Forelimb muscle (tissue), 1 donor: ENCODE results near the gene BBX. TPM values are rescaled to one million over a fixed set of nuclear protein-coding genes. Genes with fewer than 3 reads are reported as not detected.

Experiments used
- DNase-seq: peaks from one replicate; pipeline ENCODE4 v3.0.0-alpha.2; 2013; ENCODE audit warnings: low read depth
- polyA plus RNA-seq: library from polyadenylated mRNA; unstranded; fragments of 120-200 nt; gene quantifications from one replicate; pipeline ENCODE4 v1.2.1, GENCODE V29; 2013; ENCODE audit not compliant: insufficient read length

The BBX gene
- polyA plus RNA-seq, 1 donor = 42.0 TPM

DNA sequence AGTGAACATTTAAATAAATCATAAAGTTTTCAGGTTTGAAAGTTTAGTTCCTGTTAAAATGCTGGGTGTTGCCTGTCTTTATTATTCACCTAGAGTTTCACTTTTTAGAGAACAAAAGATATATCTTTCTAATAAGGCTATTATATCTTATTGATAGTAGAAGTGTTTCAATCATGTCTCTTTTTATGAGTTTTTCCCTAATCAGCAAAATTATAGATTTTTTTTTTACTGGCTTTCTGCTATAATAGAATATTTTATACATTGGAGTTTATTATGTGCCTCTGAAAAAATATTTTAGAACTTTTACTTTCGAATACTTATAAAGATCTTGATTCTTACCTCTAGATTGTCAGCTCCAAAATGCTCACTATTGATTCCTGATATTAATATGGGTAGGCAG is 131.5 kb downstream of the BBX start:
- DNase-seq = no peak

DNA sequence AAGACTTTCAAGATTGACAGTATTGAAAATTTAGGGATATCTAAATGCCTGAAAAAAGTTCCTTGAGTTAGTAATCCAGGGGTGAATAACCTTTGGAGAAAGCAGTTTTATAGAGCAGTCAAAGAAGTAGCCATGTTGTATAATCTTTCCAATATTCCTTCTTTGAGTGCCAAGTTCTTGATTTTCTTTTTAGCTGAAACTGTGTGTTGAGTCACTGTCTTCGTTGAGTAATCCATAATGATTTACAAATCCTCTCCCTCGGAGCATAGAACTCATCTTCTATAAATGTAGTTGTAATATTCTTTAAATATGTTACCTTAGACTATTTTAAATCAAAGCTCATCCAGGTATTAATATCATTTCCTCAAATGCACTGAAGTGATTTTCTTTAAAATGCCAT is 135.2 kb downstream of the BBX start:
- DNase-seq = no peak

DNA sequence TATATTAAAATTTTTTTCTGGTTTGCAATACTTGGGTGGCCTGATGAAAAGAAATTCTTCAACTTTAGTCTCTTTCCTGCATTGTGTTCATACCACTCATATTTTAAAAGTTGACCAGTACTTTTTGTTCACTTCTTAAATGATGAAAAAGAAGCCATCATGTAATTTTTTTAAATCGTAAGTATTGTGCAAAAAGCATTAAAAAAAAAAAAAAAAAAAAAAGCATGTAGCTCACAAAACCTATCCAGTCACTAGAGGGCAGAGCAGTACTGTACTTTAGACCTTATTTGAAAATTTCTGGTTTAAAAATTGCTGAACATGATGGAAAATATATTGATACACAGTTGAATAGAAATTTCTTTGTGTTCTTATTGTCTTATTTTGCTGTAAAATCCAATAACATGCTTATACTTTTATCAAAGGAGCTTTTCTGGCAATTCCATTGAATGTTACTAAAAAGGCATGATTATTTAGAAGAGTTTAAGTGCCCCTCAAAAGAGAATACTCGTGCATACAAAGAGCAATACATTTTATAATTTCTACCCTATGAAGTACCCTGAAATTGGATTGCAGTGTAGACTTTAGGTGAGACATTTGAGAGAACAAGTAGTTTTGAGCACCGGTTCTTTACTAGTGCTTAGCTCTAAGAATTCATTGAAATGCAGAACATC is 137.7 kb downstream of the BBX start:
- peak; percentile 39 for DNase-seq

DNA sequence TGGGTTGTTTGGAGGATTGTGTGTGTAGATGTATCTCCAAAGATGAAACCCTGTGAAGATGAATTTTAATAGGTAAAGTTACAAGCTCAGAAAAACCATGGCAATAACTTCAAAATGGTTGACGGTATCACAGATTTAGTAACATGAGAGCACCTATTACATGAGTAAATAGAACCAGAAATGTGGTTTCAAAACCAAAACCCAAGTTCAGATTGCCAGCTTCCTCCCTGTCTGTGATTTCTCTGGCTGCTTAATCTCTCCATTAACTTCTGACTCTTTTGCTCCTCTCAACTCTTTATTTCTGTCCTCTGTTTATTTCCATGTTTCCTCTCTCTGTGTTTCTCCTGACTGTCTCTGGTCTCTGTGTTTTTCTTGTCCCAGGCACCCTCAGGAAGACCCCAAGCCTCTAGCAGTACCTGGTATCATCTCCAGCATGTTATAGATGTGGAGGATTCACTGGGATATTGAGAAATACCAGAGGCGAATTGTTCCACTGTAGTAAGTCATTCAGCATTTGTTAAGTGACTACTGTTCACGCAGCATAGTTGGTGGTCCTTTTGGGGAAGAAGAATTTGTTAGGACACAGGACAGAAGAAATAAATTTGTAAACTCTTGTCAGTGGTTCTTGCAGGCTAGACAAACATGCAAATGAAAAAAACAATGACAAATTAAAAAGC is 138.8 kb downstream of the BBX start:
- DNase-seq = no peak

DNA sequence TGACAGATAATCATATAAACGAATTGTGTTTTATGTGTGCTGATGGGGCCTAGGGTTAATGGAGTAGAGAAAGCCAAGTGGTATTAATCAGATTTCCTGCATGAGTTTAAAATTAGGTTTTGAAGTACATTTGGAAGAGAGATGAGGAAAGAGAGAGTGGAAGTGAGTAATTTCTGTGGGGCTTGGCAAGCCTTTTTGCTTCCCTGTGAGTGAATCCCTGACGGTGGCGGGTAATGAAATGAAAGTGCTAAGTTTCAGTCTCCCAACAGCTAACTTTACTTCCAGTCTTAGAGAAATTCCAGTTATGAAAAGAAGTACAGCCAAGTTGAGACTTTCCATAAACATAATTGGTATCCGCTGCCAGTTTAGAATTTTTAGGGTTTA is 139.4 kb downstream of the BBX start:
- peak; percentile 25 for DNase-seq

DNA sequence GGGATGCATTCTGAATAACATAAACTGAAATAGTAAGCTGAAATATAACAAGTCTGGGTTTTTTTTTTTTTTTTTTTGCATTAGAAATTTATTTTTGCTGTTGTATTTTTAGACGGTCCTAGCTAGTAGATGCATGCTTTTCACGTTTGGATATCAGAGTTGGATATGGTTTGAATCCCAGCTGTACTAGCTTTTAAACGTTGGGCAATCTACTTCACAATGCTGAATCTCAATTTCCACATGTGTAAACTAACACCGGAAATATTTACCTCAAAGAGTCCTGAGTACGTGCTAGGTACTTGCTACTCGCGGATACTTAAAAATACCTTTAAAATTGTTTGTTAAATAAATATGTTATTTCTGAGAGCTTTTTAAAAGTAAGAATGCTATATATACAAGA is 139.8 kb downstream of the BBX start:
- DNase-seq = no peak

DNA sequence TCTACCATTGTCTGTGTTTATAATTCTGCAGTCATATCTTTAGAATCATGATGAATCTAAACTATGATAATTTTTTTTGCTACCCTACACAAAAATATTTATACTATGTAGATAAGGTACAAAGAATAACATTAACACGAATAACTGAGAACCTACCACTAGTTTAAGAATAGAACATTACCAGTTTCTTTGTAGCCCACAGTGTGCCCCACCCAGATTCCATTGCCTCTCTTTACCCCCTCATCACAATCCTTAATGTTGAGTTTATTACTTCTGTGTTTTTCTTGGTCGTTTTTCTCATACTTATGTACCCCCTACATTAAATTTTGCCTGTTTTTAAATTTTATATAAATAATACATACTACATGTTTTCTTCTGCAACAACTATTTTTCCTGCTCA is 140.5 kb downstream of the BBX start:
- no peak for DNase-seq

DNA sequence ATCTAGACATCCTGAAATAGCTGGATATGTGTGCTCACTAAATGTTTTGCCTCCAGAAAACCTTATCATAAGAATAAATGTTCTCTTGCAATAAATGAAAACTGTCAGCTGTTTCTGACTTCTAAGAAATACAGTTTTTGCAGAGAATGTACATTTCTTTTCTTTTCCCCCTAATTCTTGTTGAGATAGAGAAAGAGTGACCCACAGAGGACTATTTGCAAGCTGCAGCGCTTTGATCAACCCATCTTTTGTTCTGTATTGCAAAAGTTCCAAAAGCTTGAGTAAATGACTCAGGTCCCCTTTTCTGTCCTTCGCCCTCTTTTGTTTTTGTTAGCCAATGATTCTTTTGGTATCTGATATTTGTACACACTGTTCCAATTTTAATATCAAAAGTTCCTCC is 141.9 kb downstream of the BBX start:
- no peak for DNase-seq

DNA sequence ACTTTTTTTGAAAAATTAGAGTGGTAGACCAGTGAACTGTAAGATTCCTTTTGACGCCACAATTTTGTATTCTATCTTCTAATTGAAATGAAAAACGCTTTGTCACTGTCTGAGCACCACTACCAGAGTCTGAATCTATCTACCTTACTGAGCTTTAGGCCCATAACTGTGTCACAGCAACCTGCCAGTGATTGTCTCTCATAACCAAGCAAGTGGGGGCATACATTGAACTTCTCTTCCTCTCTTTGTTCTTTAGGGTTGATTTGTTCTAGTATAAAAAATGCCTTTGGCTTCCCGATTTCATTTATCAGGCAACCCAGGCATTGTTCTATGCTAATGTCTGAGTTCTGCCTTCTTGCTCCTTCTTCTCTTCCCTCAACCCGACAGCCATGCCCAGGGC is 142.6 kb downstream of the BBX start:
- no peak for DNase-seq

DNA sequence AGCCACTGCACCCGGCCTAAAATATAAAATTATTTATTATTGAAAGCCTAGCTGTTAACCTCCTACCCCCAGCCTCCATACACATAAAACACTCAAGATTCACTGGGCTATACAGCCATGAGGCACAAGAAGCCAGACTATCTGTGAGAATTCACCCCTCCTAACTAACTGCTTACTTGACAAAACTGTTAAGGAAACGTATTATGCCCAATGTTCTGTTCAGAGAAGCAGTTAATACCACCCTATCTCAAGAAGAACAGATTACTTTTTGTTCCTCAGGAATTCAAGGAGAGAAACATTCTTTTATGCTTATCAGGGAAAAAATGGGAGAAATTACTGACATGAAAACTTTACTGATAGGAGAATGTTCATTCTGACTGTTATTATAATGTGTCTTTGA is 144.1 kb downstream of the BBX start:
- DNase-seq = no peak

DNA sequence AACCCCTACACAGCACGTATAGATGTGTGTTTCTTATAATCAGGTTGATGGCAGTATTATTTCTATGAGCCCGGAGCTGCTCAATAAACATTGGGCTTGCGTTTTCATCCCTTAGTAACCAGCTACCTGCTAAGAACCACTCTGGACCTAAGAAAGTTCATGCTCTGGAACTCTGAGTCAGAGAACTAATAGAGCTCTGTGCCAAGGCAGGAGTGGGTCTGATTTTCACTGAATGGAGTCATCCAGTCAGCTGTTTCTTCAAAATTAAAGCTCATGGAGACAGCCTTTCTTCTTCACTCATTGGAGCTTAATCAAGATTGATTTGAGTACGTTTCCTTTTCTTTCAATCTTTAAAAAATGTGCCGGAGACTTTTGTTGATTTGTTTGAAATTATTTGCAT is 145.7 kb downstream of the BBX start:
- no peak for DNase-seq

DNA sequence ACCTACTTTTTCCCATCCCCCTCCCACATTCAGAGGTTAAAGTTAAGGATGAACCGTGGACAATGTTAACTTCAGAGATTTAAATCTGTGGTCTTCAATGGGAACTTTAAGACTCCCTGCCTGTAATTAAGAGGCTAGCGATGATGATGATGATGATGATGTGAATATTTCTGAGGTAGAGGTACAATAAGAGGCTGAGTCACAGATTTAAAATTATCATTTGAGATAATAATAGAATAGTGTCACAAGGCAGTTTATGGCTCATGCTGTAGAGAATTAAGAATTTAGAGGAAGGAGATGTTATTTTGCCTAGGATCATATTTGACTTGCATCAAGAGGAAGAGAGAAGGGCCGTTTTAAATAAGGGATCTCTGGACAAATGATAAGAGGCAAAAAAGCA is 146.2 kb downstream of the BBX start:
- no peak for DNase-seq

DNA sequence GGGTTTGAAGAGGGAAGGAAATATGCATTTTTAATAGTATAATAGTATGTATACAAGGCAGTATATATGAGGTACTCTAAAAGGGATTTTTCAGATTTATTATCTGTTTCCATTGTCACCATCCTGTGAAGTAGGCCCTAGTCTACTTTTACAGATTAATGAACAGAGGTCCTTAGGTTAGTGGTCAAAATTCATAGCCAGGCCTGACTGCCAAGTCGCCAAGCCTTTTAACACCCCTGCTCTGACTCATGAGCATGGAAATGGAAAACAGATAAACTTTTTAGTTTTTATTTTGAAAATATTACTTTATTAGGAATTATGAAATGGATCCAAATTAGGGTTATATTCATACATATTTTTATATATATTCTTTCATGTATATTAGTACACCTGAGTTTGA is 146.9 kb downstream of the BBX start:
- no peak for DNase-seq

DNA sequence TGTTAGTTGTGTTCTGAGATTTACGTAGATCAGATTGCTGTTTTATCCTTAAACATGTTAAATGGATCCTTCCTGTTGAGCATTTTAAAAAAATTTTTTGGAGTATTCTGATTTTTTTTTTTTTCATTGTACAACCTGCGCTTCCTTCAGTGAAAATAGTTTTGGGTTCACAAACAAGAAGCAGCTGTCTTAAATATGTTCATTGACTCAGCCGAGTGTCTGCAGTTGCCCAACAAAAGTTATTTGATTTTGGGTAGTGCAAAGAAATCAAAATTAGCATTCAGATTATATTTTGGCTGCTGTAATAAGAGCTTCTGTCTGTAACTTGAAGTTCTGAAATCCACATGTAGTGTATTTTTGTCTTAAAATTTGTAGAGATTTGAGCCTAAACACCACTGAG is 148.2 kb downstream of the BBX start:
- no peak for DNase-seq

DNA sequence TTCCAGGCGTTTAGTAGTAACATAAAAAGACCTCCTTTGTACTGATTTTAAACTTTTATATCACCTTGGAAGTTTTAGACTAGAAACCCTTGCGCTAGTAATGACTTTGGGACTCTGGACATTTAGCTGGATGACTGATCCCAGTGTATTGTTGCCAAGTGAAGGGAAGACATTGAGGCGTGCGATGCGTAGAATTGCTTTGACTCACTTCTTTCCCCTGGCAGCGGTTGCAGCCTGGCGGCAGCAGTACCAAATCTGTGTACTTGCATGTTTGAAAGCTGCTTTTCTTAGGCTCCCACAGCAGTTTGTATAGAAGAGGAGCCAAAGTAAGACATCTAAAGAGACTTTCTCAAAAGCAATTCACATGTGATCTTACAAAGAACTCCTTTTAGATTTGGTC is 151.6 kb downstream of the BBX start:
- no peak for DNase-seq

DNA sequence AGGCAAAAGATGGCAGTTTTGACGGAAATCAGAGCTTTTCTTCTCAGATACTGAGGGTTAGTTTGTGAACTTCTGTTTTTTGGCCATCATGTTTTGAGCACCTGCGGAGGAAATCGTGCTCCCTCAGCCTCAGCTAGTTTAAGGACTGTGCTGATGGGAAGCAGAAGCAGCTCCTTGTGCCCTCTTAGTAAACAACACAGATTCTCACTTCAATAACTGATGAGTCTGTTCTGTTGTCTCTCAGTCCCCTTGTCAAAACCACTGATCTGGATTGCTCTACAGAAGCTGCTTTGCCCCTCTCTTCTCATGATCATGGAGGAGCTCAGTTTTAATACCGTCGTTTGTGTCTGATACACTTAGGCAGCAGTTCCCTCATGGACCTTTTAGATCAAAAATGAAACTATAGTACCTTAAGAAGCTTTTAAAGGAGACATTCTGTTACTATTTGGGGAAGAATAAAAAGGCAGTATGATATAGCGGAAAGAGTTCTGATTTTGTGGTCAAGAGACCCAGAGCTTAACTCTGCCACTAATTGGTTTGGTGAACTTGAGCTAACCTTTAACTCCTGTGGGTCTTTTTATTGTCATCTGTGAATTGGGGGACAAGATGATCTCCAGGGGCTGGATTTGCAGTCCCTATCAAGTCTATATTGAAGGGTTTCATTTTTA is 152.6 kb downstream of the BBX start:
- DNase-seq = no peak

DNA sequence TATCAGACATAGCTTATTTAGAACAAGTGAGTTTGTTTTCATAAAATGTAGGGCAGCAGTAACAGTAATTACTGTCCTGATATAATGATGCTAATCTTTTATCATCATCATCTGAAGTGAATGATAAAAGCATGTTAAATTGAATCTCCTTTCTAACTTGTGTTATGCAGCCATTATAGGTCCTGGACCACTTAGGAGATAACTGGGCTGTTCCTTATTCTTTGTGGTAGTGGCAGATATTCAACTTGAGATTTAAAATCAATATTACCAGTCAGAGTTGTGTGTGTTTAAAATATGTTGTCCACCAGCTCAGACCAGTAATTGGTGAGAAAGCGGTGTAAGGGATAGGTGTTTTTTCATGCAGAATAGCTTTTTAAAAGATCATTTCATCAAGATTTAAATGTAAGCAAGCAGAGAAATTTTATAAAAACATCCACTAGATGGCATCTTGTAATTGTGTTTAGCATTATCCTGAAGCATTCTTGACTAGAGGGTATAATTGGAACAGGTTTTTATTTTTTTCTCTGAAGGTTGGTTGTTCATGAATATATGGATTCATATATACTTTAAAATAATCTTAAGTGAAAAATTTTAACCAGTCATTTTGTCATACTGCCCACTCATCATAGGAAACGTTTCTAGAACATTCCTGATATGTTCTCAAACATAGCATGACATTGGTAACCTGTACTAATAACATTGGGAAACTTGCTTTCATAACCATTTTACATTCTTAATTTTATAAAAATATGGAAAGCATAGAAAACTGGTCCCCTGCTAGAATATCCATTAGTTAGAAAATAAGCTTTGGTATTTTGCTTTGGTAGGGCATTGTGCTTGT is 153.9 kb downstream of the BBX start:
- no peak for DNase-seq

DNA sequence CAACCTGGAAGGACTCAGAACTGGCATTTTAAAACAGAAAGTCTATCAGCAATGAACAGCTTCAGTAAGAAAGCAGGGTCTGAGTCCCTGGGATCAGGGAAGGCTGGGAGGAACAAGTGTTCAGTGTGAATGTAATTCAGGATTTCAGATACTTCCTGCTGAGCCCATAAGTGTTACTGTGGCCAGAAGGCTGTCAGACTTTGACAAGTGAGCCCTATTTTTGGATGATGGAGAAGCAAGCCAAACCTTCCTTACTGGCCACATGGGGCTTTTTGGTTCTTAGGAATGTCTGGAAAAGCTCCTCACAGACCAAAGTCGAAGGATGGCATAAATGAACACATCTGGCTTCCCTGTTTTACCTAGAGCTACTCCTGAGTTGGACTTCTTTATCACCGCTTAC is 157.2 kb downstream of the BBX start:
- no peak for DNase-seq

DNA sequence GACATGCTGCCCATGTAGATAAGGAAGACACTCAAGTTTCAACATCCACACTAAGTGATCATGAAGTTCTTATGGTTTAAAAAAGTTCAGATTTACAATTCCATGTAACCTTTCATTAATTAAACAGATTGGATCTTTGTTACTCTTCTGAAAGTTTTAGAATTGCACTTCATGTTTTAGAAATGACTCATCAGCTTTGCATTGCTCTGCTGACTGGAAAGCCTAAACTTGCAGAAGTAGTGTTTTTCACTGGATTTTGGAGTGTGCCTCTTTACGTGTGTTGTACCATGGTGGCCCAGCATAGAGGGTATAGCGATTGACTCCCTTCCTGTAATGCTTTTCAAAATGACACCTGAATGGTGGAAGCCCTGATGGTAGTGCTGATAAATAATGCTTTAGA is 157.9 kb downstream of the BBX start:
- DNase-seq = no peak

DNA sequence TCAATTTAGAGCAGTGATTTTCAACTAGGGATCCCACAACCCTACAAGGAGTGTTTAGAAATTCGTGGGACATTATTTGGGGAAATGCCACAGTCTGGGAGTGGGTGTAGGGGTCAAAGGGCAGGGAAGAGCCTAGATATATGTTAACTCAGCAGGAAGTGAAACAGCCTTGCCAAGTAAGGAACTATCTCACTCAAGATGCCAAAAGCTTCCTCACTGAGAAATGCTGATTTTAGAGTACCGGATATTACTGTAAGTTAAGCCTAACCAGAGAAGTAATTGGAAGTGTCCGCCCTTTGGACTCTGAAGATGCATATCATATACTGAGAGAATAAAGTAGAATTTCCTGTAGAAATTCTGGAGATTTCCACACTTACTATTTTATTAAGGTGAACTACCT is 158.6 kb downstream of the BBX start:
- DNase-seq = no peak

DNA sequence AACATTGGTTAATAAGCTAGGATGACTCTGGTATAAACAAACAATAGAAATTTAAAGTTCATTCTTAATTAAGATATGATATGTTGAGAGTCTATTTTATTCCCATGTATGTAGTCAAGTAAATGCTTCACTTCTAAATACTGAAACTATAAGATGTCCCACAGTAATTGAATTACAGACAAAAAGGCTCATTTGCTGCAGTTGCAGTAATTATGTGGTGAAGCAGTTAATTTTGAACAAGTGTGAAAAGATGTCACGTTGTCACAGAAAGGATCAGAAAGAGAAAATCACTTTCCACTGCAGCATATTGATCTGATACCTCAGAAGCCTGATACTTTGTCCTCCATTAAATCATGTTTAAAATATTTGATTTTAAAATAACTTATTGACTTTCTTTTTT is 159.8 kb downstream of the BBX start:
- DNase-seq = no peak

DNA sequence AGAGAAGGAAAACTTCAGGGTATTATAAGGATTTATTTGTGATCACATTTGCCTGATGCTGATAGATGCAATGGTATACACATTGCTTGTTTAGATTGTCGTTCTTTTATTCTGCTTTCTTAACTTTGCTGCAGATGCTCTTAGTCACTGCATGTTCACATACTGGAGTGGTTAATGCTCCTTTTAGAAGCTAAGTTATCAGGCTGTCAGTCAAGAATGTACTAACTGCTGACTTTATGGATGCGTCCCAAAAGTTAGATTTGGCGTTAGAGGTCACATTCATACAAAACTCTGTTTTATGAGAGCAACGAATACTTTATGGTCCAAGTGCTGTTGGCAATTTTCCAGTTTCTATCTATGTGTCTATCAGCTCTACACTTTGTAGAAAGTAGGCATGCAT is 160.7 kb downstream of the BBX start:
- DNase-seq = no peak
